ENCODE results near the gene GALNT9. TPM values are rescaled to one million over a fixed set of nuclear protein-coding genes. Genes with fewer than 3 reads are reported as not detected.

GALNT9 gene
- total RNA-seq, 1 donor from 2014 or later: not detected

- intact Hi-C loops (cut with micrococcal nuclease): no loop called here
- Histone ChIP-seq H3K27me3 (ENCODE audit: low read depth) (peaks cover 87% of the 10 kb centered on the region), H3K9me3 (replicated peaks) (peaks cover 10% of the 10 kb centered on the region), H3K27ac (replicated peaks) (no peak overlapping the region), H3K4me3 (peak overlapping the region; percentile 24), H3K4me1 (peaks cover 8% of the 10 kb centered on the region), H3K36me3 (no peaks in the 10 kb centered on the region)
- no peak for DNase-seq
- TF ChIP-seq CTCF (IDR thresholded peaks at IDR 0.05; ENCODE audit: borderline replicate concordance): no peak
Observed at GRCh38 chr12:132205271-132206045, 123.9 kb downstream of the GALNT9 start.

GRCh38 chr12:132204793-132205270 lies 124.6 kb downstream of the GALNT9 start:
- Histone ChIP-seq H3K36me3 (no peaks in the 10 kb centered on the region), H3K4me3 (peak overlapping the region; percentile 24), H3K9me3 (replicated peaks) (peaks cover 10% of the 10 kb centered on the region), H3K27ac (replicated peaks) (no peak overlapping the region), H3K27me3 (ENCODE audit: low read depth) (peaks cover 92% of the 10 kb centered on the region), H3K4me1 (peaks cover 8% of the 10 kb centered on the region)
- intact Hi-C loops (cut with micrococcal nuclease): no loop called here
- no peak for DNase-seq
- no peak for TF ChIP-seq CTCF (IDR thresholded peaks at IDR 0.05; ENCODE audit: borderline replicate concordance)

- peaks cover 93% of the 10 kb centered on the region for H3K27me3 ChIP-seq (ENCODE audit: low read depth)
- intact Hi-C loops (cut with micrococcal nuclease): no loop called here
- H3K27ac ChIP-seq (replicated peaks): no peak overlapping the region
- no peak for TF ChIP-seq CTCF (IDR thresholded peaks at IDR 0.05; ENCODE audit: borderline replicate concordance)
- peaks cover 10% of the 10 kb centered on the region for H3K9me3 ChIP-seq (replicated peaks)
- H3K36me3 ChIP-seq: no peaks in the 10 kb centered on the region
- no peak overlapping the region for H3K4me3 ChIP-seq
- DNase-seq: no peak
- H3K4me1 ChIP-seq: peaks cover 8% of the 10 kb centered on the region
Observed at GRCh38 chr12:132204063-132204792, 125.2 kb downstream of the GALNT9 start.

GRCh38 chr12:132202929-132203721 lies 126.3 kb downstream of the GALNT9 start:
- no peak for TF ChIP-seq CTCF (IDR thresholded peaks at IDR 0.05; ENCODE audit: borderline replicate concordance)
- Histone ChIP-seq H3K27me3 (ENCODE audit: low read depth) (peaks cover 99% of the 10 kb centered on the region), H3K4me3 (no peak overlapping the region), H3K27ac (replicated peaks) (no peak overlapping the region), H3K4me1 (peaks cover 8% of the 10 kb centered on the region), H3K9me3 (replicated peaks) (peaks cover 4% of the 10 kb centered on the region), H3K36me3 (no peaks in the 10 kb centered on the region)
- no peak for DNase-seq
- intact Hi-C loops (cut with micrococcal nuclease): no loop called here

GRCh38 chr12:132201391-132202120 lies 127.8 kb downstream of the GALNT9 start:
- Histone ChIP-seq H3K4me3 (no peak overlapping the region), H3K9me3 (replicated peaks) (no peaks in the 10 kb centered on the region), H3K36me3 (no peaks in the 10 kb centered on the region), H3K27ac (replicated peaks) (no peak overlapping the region), H3K4me1 (peaks cover 8% of the 10 kb centered on the region), H3K27me3 (ENCODE audit: low read depth) (peaks cover 92% of the 10 kb centered on the region)
- intact Hi-C loops (cut with micrococcal nuclease): no loop called here
- TF ChIP-seq CTCF (IDR thresholded peaks at IDR 0.05; ENCODE audit: borderline replicate concordance): no peak
- DNase-seq: no peak

Measured in left ventricle myocardium inferior (tissue), 1 donor.